Activated CD8-positive, alpha-beta T cell treated with anti-CD3 and anti-CD28 coated beads for 36 hours (primary cell): ENCODE measurements around the gene LIN7C. TPM values are rescaled to one million over a fixed set of nuclear protein-coding genes. Genes with fewer than 3 reads are reported as not detected.
A peak's percentile ranks its signal among the peaks of the same experiment; 100 is the strongest.

Source experiments
- ATAC-seq: fragments of 200-7000 bp; cut with Tn5 transposase; one replicate; pipeline ENCODE4 v1.10.0; 2021; ENCODE audit warnings: mild to moderate bottlenecking, moderate library complexity
- CTCF ChIA-PET: fragments of 350-600 bp; sonication (Branson Sonifier 250); formaldehyde crosslinking; loops from one replicate; lab custom pipeline; 2021; ENCODE audit warnings: antibody characterized with exemption; lab: Charles Lee
- POLR2A ChIA-PET: fragments of 350-600 bp; sonication (Branson Sonifier 250); formaldehyde crosslinking; loops from one replicate; lab custom pipeline; 2021; ENCODE audit warnings: antibody characterized with exemption; lab: Charles Lee
- DNase-seq: peaks from one replicate; pipeline ENCODE4 v3.0.0-alpha.2; 2020
- H3K27ac Mint-ChIP-seq: one replicate; pipeline ENCODE4 v1.8.0; 2021; ENCODE audit warnings: mild to moderate bottlenecking, mixed read lengths
- H3K27me3 Mint-ChIP-seq: one replicate; pipeline ENCODE4 v1.8.0; 2021; ENCODE audit warnings: mixed read lengths
- H3K36me3 Mint-ChIP-seq: one replicate; pipeline ENCODE4 v1.8.0; 2021; ENCODE audit warnings: low read depth, mixed read lengths
- H3K4me1 Mint-ChIP-seq: one replicate; pipeline ENCODE4 v1.8.0; 2021; ENCODE audit warnings: low read depth, mixed read lengths
- H3K4me3 Mint-ChIP-seq: one replicate; pipeline ENCODE4 v1.8.0; 2021; ENCODE audit warnings: mild to moderate bottlenecking, moderate library complexity, mixed read lengths
- H3K9me3 Mint-ChIP-seq: one replicate; pipeline ENCODE4 v1.8.0; 2021; ENCODE audit warnings: mixed read lengths
- intact Hi-C: fragments of 100-400 bp; cut with micrococcal nuclease; formaldehyde crosslinking; loops from one replicate; pipeline ENCODE4 v1.10.0; 2022
- total RNA-seq, 2 experiments: library from RNA; stranded (reverse); gene quantifications; one replicate each; pipeline ENCODE4 v1.2.3, GENCODE V29; 2021
- TF ChIP-seq, protein P1 (sequence below): fragments of 200-600 bp; IDR thresholded peaks from one replicate; pipeline ENCODE4 v1.8.0; 2022; ENCODE audit warnings: antibody characterized with exemption, mild to moderate bottlenecking

LIN7C gene
- total RNA-seq, 2 experiments from 2014 or later: 26.9 to 28.9 TPM

DNA sequence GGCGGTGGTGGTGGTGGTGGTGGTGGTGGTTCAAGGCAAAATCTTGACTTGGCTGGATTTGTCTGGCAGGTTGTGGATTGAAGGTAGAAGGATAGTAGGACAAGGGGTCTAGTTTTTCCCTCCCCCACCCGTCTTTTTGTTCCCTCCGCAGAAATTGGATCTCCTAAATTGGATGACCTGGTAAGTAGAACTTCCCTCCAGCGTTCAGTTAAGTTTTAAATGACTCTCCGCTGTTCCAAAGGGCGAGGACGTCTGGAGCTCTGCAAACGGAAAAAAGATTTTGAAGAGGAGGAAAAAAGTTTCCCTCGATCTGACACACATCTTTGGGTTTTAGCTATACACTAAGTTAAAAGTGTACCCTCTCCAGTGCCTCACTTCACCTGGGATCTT, 33.6 kb downstream of the LIN7C start:
- no peak for ATAC-seq
- Mint-ChIP-seq H3K4me3 (peak overlapping the region; percentile 87), H3K4me1 (peaks cover 13% of the 10 kb centered on the region), H3K27ac (no peak overlapping the region), H3K27me3 (peaks cover 20% of the 10 kb centered on the region), H3K36me3 (no peaks in the 10 kb centered on the region), H3K9me3 (no peaks in the 10 kb centered on the region)
- POLR2A ChIA-PET: no interaction called here
- DNase-seq: no peak
- CTCF ChIA-PET: interaction anchor here (1.0 to 1.2 kb wide), 2 partner anchors 13 to 24 kb away, joined by 3 to 5 read pairs; no protein-coding TSS in a partner anchor
- TF ChIP-seq, protein P1, sequence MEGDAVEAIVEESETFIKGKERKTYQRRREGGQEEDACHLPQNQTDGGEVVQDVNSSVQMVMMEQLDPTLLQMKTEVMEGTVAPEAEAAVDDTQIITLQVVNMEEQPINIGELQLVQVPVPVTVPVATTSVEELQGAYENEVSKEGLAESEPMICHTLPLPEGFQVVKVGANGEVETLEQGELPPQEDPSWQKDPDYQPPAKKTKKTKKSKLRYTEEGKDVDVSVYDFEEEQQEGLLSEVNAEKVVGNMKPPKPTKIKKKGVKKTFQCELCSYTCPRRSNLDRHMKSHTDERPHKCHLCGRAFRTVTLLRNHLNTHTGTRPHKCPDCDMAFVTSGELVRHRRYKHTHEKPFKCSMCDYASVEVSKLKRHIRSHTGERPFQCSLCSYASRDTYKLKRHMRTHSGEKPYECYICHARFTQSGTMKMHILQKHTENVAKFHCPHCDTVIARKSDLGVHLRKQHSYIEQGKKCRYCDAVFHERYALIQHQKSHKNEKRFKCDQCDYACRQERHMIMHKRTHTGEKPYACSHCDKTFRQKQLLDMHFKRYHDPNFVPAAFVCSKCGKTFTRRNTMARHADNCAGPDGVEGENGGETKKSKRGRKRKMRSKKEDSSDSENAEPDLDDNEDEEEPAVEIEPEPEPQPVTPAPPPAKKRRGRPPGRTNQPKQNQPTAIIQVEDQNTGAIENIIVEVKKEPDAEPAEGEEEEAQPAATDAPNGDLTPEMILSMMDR: no peak
- intact Hi-C loops: loop anchor here (10.0 kb wide), 1 partner anchor 108 kb away; the partner anchor contains the start of gene CCDC34

DNA sequence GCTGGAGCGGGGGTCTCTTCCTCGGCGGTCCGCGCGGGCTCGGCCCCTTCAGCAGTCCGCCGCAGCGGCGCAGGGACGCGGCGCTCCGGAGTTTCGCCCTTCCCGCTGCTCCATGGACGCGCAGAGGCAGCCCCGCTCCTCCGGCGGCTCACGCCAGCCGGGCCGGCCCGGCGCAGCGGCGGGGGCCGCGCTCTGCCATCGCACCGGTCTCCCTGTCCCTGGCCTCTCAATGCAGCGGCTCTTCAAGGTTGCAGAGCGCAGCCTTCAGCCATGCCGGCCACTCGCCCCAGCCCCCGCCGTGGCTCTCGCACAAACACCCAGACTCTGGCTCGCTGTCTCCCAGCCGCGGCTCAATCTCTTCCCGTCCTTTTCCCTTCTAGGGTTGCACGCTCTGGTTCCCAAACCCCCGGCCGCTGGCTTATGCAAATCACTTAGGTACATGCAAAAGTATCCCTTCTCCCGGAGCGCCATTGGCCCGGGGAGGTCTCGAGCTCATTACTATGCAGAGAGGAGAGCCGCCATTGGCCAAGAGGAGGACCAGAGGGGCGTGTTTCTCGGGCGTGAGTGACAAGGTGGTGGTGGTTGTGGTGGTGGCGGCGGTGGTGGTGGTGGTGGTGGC, 34.1 kb downstream of the LIN7C start, which contains the start of gene LGR4:
LGR4 (minus strand) TSS at position 393 of the 619 bp plus-strand sequence. CDS start 488 bp downstream, outside the sequence.
- ChIA-PET CTCF (interaction anchor here (1.0 to 1.2 kb wide), 2 partner anchors 14 to 25 kb away, joined by 3 to 5 read pairs; no protein-coding TSS in a partner anchor), POLR2A (no interaction called here)
- Mint-ChIP-seq H3K9me3 (no peaks in the 10 kb centered on the region), H3K27ac (no peak within 1 kb of the TSS), H3K36me3 (no peaks in the 10 kb centered on the region), H3K4me1 (peaks cover 13% of the 10 kb centered on the region), H3K27me3 (peaks cover 20% of the 10 kb centered on the region), H3K4me3 (peak within 1 kb of the TSS; percentile 87)
- intact Hi-C loops: loop anchor here (10.0 kb wide), 1 partner anchor 108 kb away; the partner anchor contains the start of gene CCDC34
- peak; percentile 69 for DNase-seq
- peak; percentile 85 for ATAC-seq
- TF ChIP-seq, protein P1: no peak

DNA sequence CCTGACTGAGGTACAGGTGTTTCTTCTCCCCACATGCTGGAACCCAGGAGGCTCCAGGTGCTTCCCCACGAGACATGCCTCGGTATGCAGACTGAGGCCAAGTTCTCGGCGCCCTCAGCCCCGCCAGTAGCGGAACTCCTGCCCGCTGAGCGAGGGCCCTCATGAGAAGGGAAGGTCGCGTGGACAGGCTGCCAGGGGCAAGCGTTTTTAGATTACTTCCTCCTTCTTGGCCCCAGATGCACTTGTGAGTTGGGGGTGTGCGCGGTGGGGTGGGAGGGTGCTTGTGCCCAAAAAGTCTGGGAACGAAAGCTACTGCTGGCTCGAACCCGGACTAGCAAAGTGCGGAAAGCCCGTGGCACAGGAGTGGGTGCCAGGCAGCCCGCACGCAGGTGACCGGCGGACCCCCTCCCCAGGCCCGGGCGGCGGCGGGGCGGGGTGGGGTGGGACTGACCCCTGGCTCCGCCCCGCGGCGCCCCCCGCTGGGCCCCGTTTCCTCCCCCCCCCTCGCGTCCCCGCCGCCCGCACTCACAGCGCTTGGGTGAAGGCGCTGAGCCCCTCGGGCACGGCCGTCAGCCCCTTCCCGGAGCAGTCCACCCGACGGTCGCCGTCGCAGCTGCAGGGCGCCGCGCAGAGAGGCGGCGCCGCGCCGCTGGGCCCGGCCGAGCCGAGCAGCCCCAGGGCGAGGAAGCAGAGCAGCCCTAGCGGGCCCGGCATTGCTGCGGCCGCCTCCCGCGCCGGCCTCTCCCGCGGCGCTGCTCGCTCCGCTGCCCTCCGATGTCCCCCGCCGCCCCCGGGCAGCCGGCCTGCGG, 34.8 kb downstream of the LIN7C start:
- ATAC-seq: peak; percentile 67
- Mint-ChIP-seq H3K4me1 (peaks cover 13% of the 10 kb centered on the region), H3K4me3 (peak overlapping the region; percentile 69), H3K27me3 (peaks cover 21% of the 10 kb centered on the region), H3K9me3 (no peaks in the 10 kb centered on the region), H3K36me3 (no peaks in the 10 kb centered on the region), H3K27ac (no peak overlapping the region)
- intact Hi-C loops: loop anchor here (10.0 kb wide), 1 partner anchor 107 kb away; the partner anchor contains the start of gene CCDC34
- TF ChIP-seq, protein P1: no peak
- ChIA-PET CTCF (interaction anchor here (1.1 to 1.6 kb wide), 2 partner anchors 14 to 27 kb away, joined by 5 to 7 read pairs; no protein-coding TSS in a partner anchor), POLR2A (interaction anchor here (1.4 kb wide), 1 partner anchor 10 kb away, joined by 4 read pairs; no protein-coding TSS in a partner anchor)
- peak; percentile 21 for DNase-seq

DNA sequence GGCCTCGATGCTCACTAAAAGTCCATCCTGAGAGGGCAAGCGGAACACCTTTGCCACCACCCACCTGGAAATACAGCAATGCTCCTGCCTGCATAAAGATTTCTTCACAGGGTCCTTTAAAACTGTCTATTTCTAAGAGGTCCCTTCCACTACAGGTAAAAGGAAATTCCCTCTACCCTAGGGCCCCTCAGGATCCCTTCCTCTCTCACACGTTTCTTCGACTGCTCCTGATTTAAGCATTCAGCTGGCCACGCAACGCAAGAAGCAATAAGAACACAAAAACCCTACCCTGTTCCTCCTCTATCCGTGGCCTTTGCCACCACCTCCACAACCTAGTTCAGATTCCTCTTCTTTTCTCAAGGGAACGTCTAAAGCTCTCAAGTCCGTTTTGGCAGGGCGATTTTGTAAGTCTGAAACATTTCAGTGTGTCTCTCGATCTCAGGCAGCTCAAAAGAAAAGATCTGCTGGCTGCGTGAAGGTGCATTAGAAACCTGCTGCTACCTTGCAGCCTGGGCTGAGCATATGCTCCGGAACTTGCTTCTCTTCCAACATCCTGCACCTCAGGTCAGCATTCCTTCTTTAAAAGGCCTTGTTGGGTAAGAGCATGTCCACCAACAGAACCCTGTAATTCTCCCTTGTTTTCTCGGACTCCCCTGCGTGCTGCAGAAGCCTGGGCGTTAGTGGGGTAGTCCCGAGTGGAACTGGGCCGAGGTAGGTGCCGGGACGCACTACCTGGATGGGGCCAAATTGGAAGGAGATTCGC, 35.6 kb downstream of the LIN7C start:
- Mint-ChIP-seq H3K36me3 (no peaks in the 10 kb centered on the region), H3K27ac (no peak overlapping the region), H3K4me3 (peak overlapping the region; percentile 69), H3K4me1 (peaks cover 13% of the 10 kb centered on the region), H3K9me3 (no peaks in the 10 kb centered on the region), H3K27me3 (peaks cover 21% of the 10 kb centered on the region)
- TF ChIP-seq, protein P1: no peak
- ATAC-seq (no peak), DNase-seq (no peak)
- ChIA-PET POLR2A (interaction anchor here (1.4 kb wide), 1 partner anchor 10 kb away, joined by 4 read pairs; no protein-coding TSS in a partner anchor), CTCF (interaction anchor here (1.1 to 1.6 kb wide), 2 partner anchors 14 to 28 kb away, joined by 5 to 7 read pairs; no protein-coding TSS in a partner anchor)
- intact Hi-C loops: loop anchor here (10.0 kb wide), 1 partner anchor 106 kb away; the partner anchor contains the start of gene CCDC34
